ENCODE data around the gene ABLIM2. TPM values are rescaled to one million over a fixed set of nuclear protein-coding genes. Genes with fewer than 3 reads are reported as not detected.

ABLIM2 gene
- total and polyA plus RNA-seq, 2 of the 13 experiments (the other 11 are each of a cell fraction or from before 2014, with no cell fraction given), result 0.20 to 0.37 TPM

DNA sequence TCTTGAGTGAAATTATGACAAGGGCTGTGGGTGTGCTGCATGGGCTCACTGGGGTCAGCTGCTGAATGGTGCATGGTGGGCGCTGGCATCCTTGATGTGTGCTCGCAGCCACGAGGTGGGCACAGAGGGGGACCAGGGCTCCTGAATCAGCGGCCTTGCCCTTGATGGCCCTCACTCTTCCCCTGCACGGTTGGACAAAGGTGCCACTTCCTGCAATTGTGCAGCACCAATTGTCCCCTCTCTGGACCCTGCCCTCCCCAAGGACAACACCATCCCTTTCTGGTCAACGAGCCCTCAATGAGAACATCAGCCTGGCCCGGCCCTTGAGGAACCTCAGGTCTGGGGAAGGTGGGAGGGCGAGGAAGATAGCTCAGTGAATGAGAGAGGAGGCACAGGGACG, 16.1 kb downstream of the ABLIM2 start (continued):
- TF ChIP-seq, protein P1, sequence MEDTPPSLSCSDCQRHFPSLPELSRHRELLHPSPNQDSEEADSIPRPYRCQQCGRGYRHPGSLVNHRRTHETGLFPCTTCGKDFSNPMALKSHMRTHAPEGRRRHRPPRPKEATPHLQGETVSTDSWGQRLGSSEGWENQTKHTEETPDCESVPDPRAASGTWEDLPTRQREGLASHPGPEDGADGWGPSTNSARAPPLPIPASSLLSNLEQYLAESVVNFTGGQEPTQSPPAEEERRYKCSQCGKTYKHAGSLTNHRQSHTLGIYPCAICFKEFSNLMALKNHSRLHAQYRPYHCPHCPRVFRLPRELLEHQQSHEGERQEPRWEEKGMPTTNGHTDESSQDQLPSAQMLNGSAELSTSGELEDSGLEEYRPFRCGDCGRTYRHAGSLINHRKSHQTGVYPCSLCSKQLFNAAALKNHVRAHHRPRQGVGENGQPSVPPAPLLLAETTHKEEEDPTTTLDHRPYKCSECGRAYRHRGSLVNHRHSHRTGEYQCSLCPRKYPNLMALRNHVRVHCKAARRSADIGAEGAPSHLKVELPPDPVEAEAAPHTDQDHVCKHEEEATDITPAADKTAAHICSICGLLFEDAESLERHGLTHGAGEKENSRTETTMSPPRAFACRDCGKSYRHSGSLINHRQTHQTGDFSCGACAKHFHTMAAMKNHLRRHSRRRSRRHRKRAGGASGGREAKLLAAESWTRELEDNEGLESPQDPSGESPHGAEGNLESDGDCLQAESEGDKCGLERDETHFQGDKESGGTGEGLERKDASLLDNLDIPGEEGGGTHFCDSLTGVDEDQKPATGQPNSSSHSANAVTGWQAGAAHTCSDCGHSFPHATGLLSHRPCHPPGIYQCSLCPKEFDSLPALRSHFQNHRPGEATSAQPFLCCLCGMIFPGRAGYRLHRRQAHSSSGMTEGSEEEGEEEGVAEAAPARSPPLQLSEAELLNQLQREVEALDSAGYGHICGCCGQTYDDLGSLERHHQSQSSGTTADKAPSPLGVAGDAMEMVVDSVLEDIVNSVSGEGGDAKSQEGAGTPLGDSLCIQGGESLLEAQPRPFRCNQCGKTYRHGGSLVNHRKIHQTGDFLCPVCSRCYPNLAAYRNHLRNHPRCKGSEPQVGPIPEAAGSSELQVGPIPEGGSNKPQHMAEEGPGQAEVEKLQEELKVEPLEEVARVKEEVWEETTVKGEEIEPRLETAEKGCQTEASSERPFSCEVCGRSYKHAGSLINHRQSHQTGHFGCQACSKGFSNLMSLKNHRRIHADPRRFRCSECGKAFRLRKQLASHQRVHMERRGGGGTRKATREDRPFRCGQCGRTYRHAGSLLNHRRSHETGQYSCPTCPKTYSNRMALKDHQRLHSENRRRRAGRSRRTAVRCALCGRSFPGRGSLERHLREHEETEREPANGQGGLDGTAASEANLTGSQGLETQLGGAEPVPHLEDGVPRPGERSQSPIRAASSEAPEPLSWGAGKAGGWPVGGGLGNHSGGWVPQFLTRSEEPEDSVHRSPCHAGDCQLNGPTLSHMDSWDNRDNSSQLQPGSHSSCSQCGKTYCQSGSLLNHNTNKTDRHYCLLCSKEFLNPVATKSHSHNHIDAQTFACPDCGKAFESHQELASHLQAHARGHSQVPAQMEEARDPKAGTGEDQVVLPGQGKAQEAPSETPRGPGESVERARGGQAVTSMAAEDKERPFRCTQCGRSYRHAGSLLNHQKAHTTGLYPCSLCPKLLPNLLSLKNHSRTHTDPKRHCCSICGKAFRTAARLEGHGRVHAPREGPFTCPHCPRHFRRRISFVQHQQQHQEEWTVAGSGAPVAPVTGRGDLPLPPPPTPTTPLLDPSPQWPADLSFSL (CRISPR knock-in tag; IDR thresholded peaks at IDR 0.05), result no peak

DNA sequence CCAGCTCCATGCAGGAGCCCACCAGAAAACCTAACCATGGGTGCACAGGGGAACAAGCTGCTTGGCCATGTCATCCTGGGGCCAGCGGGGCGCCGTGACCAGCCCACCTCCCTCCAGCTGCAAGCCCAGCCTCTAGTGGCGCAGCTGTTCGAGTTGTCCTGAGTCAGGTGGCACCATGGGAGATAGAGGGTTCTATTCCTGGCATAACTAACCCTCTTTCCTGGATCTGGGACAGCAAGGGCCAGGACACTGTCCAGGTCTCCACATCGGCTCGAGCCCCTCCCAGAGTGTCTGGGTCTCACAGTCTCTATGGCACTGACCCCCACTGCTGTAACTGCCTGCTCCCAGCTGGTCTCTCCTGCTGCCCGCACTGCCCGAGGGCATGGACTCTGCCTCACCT, 16.7 kb downstream of the ABLIM2 start:
- H3K79me2 ChIP-seq (ENCODE audit: insufficient read depth, low read length), result no peaks in the 10 kb centered on the region
- H3K4me1 ChIP-seq (ENCODE audit: insufficient read depth, low read length), result peaks cover 17% of the 10 kb centered on the region
- H3K4me2 ChIP-seq (ENCODE audit: low read depth, low read length), result no peak overlapping the region
- DNase-seq (ENCODE audit: low spot score) (no peak), FAIRE-seq (no peak), ATAC-seq (no peak)
- no TSS peak for BruUV-seq (replicated peaks)
- no peaks in the 10 kb centered on the region for H3K9me3 ChIP-seq (ENCODE audit: low read length)
- CTCF ChIA-PET (ENCODE audit: low intra/inter-chr PET ratio, low total read pairs), result no interaction called here
- peaks cover 10 to 44% of the 10 kb centered on the region in 2 experiments; a peak in 4 of 5 replicates for H3K27me3 ChIP-seq (ENCODE audit: control insufficient read depth in 1 of 2, insufficient read depth in 2 of 2, low read length in 2 of 2)
- H3K27ac ChIP-seq (ENCODE audit: extremely low read length, insufficient read depth, low read length), result no peak overlapping the region
- POLR2A ChIA-PET, result no interaction called here
- in situ Hi-C loops (cut with HindIII; ENCODE audit: extremely low pct_ligation_motif_present, low pct_unique_long_range_greater_than_20kb), result no loop called here
- no peaks in the 10 kb centered on the region for H3K36me3 ChIP-seq (replicated peaks in 1 of 2; ENCODE audit: control insufficient read depth in 1 of 2, insufficient read depth in 2 of 2, low read length in 2 of 2)
- WGBS (ENCODE audit: low lambda C conversion rate), result no CpG with 5 or more reads among the region's 9 CpGs
- H3K4me3 ChIP-seq (replicated peaks in 1 of 3; ENCODE audit: insufficient read depth in 1 of 3, low read depth in 2 of 3, low read length in 3 of 3), result no peak overlapping the region
- no peak overlapping the region for H3K9ac ChIP-seq (ENCODE audit: insufficient read depth, low read depth, low read length)
- intact Hi-C loops (cut with micrococcal nuclease; ENCODE audit: unreplicated experiment), result no loop called here
- H4K20me1 ChIP-seq (ENCODE audit: insufficient read depth, low read length), result no peaks in the 10 kb centered on the region
- no peak overlapping the region for H2AFZ ChIP-seq (ENCODE audit: low read length)
- TF ChIP-seq MLX (CRISPR knock-in tag; IDR thresholded peaks at IDR 0.05) (no peak), GLI4 (CRISPR knock-in tag; IDR thresholded peaks at IDR 0.05; ENCODE audit: borderline replicate concordance) (no peak), RNF219 (CRISPR knock-in tag; IDR thresholded peaks at IDR 0.05) (no peak), FOSL2 (CRISPR knock-in tag; IDR thresholded peaks at IDR 0.05) (no peak), ZSCAN30 (CRISPR knock-in tag; IDR thresholded peaks at IDR 0.05) (no peak), ZNF382 (CRISPR knock-in tag; IDR thresholded peaks at IDR 0.05; ENCODE audit: borderline replicate concordance) (no peak), ATM (IDR thresholded peaks at IDR 0.05; ENCODE audit: borderline replicate concordance) (no peak), ZNF589 (CRISPR knock-in tag; conservative IDR thresholded peaks at IDR 0.05) (no peak), HOXA5 (CRISPR knock-in tag; IDR thresholded peaks at IDR 0.05) (no peak), ZNF331 (CRISPR knock-in tag; IDR thresholded peaks at IDR 0.05) (no peak), ZNF20 (CRISPR knock-in tag; IDR thresholded peaks at IDR 0.05) (no peak)
- TF ChIP-seq, protein P2, sequence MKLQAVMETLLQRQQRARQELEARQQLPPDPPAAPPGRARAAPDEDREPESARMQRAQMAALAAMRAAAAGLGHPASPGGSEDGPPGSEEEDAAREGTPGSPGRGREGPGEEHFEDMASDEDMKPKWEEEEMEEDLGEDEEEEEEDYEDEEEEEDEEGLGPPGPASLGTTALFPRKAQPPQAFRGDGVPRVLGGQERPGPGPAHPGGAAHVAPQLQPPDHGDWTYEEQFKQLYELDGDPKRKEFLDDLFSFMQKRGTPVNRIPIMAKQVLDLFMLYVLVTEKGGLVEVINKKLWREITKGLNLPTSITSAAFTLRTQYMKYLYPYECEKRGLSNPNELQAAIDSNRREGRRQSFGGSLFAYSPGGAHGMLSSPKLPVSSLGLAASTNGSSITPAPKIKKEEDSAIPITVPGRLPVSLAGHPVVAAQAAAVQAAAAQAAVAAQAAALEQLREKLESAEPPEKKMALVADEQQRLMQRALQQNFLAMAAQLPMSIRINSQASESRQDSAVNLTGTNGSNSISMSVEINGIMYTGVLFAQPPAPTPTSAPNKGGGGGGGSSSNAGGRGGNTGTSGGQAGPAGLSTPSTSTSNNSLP (IDR thresholded peaks at IDR 0.05; ENCODE audit: low read depth, low read length), result no peak

All from HepG2 (cell line).